Right lobe of liver (tissue), 4 donors: Measurements from ENCODE around the gene PSKH1.

Experiments
- POLR2A ChIP-seq: fragments of 450-650 bp; IDR thresholded peaks from one replicate; pipeline ENCODE4 v1.6.1; 2017; ENCODE audit warnings: antibody characterized with exemption, mild to moderate bottlenecking
- TF ChIP-seq, protein P1 (sequence below), 4 donors: fragments of 200-600 bp in 3 of 4; fragments of 450-650 bp in 1 of 4; IDR thresholded peaks; one replicate each; pipeline versions ENCODE4 v1.5.1 to v1.8.0; 2016 to 2022; ENCODE audit warnings: antibody characterized with exemption in 4 of 4, mild to moderate bottlenecking in 2 of 4
- donor health status: DM: no; HTN: no; CAD: no.
- donor health status: DM: no; HTN: no; CAD: no.
- donor health status: DM: no; HTN: yes; CAD: no.

- TF ChIP-seq, protein P1, sequence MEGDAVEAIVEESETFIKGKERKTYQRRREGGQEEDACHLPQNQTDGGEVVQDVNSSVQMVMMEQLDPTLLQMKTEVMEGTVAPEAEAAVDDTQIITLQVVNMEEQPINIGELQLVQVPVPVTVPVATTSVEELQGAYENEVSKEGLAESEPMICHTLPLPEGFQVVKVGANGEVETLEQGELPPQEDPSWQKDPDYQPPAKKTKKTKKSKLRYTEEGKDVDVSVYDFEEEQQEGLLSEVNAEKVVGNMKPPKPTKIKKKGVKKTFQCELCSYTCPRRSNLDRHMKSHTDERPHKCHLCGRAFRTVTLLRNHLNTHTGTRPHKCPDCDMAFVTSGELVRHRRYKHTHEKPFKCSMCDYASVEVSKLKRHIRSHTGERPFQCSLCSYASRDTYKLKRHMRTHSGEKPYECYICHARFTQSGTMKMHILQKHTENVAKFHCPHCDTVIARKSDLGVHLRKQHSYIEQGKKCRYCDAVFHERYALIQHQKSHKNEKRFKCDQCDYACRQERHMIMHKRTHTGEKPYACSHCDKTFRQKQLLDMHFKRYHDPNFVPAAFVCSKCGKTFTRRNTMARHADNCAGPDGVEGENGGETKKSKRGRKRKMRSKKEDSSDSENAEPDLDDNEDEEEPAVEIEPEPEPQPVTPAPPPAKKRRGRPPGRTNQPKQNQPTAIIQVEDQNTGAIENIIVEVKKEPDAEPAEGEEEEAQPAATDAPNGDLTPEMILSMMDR (IDR thresholded peaks at IDR 0.05), result no peak
- TF ChIP-seq POLR2A, result no peak
Measured at GRCh38 chr16:67965668-67966548, 72.9 kb downstream of the PSKH1 start.
